ENCODE measurements around the gene LRRC4C. TPM values are rescaled to one million over a fixed set of nuclear protein-coding genes. Genes with fewer than 3 reads are reported as not detected.

The LRRC4C gene
- total RNA-seq, 2 donors from 2014 or later, result 0.42 TPM; not detected in 1

- Histone ChIP-seq H3K9ac (ENCODE audit: low read depth in 2 of 2, low read length in 2 of 2) (no peak overlapping the region), H3K36me3 (no peaks in the 10 kb centered on the region), H3K27me3 (no peaks in the 10 kb centered on the region), H3K4me1 (no peaks in the 10 kb centered on the region), H3K4me3 (no peak overlapping the region), H3K27ac (no peak overlapping the region), H3K9me3 (no peaks in the 10 kb centered on the region)
- no peak for DNase-seq
- intact Hi-C loops (cut with DNase I), result no loop called here
- TF ChIP-seq CTCF (IDR thresholded peaks at IDR 0.05), result no peak
Observed at GRCh38 chr11:40149721-40150120, 1309.7 kb downstream of the LRRC4C start.

GRCh38 chr11:40140560-40140959 lies 1318.9 kb downstream of the LRRC4C start:
- Histone ChIP-seq H3K9ac (ENCODE audit: low read depth in 2 of 2, low read length in 2 of 2) (no peak overlapping the region), H3K4me1 (no peaks in the 10 kb centered on the region), H3K4me3 (no peak overlapping the region), H3K36me3 (no peaks in the 10 kb centered on the region), H3K9me3 (no peaks in the 10 kb centered on the region), H3K27ac (no peak overlapping the region), H3K27me3 (no peaks in the 10 kb centered on the region)
- intact Hi-C loops (cut with DNase I), result no loop called here
- no peak for TF ChIP-seq CTCF (IDR thresholded peaks at IDR 0.05)
- DNase-seq, result no peak

GRCh38 chr11:40139536-40139935 lies 1319.9 kb downstream of the LRRC4C start:
- H3K27ac ChIP-seq, result no peak overlapping the region
- intact Hi-C loops (cut with DNase I), result no loop called here
- no peaks in the 10 kb centered on the region for H3K9me3 ChIP-seq
- no peak overlapping the region for H3K9ac ChIP-seq (ENCODE audit: low read depth in 2 of 2, low read length in 2 of 2)
- H3K4me1 ChIP-seq, result no peaks in the 10 kb centered on the region
- H3K36me3 ChIP-seq, result no peaks in the 10 kb centered on the region
- H3K27me3 ChIP-seq, result no peaks in the 10 kb centered on the region
- no peak for TF ChIP-seq CTCF (IDR thresholded peaks at IDR 0.05)
- no peak overlapping the region for H3K4me3 ChIP-seq
- DNase-seq, result no peak

GRCh38 chr11:40139066-40139465 lies 1320.4 kb downstream of the LRRC4C start:
- intact Hi-C loops (cut with DNase I), result no loop called here
- no peaks in the 10 kb centered on the region for H3K27me3 ChIP-seq
- no peak overlapping the region for H3K9ac ChIP-seq (ENCODE audit: low read depth in 2 of 2, low read length in 2 of 2)
- no peaks in the 10 kb centered on the region for H3K9me3 ChIP-seq
- H3K4me3 ChIP-seq, result no peak overlapping the region
- no peak overlapping the region for H3K27ac ChIP-seq
- no peaks in the 10 kb centered on the region for H3K4me1 ChIP-seq
- no peak for TF ChIP-seq CTCF (IDR thresholded peaks at IDR 0.05)
- no peaks in the 10 kb centered on the region for H3K36me3 ChIP-seq
- DNase-seq, result no peak

GRCh38 chr11:40134820-40135570 lies 1324.5 kb downstream of the LRRC4C start:
- no peak overlapping the region for H3K4me3 ChIP-seq
- no peak for DNase-seq
- no peak overlapping the region for H3K27ac ChIP-seq
- no peak overlapping the region for H3K9ac ChIP-seq (ENCODE audit: low read depth in 2 of 2, low read length in 2 of 2)
- intact Hi-C loops (cut with DNase I), result no loop called here
- no peak for TF ChIP-seq CTCF (IDR thresholded peaks at IDR 0.05)
- H3K9me3 ChIP-seq, result no peaks in the 10 kb centered on the region
- no peaks in the 10 kb centered on the region for H3K36me3 ChIP-seq
- no peaks in the 10 kb centered on the region for H3K27me3 ChIP-seq
- H3K4me1 ChIP-seq, result no peaks in the 10 kb centered on the region
